ENCODE measurements around the gene ZSWIM3.

GRCh38 chr20:45842169-45842812 is 15.1 kb upstream of the ZSWIM3 start:
- TF ChIP-seq YY1 (IDR thresholded peaks at IDR 0.05) (no peak), SP1 (IDR thresholded peaks at IDR 0.05) (no peak), TAF1 (conservative IDR thresholded peaks at IDR 0.05) (no peak), CTCF (IDR thresholded peaks at IDR 0.05; ENCODE audit: low read depth, low read length, missing input control) (no peak), RXRA (IDR thresholded peaks at IDR 0.05) (no peak), JUND (IDR thresholded peaks at IDR 0.05) (no peak)
- TF ChIP-seq, protein P1, sequence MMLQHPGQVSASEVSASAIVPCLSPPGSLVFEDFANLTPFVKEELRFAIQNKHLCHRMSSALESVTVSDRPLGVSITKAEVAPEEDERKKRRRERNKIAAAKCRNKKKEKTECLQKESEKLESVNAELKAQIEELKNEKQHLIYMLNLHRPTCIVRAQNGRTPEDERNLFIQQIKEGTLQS (IDR thresholded peaks at IDR 0.05), result no peak
- TF ChIP-seq, protein P2, sequence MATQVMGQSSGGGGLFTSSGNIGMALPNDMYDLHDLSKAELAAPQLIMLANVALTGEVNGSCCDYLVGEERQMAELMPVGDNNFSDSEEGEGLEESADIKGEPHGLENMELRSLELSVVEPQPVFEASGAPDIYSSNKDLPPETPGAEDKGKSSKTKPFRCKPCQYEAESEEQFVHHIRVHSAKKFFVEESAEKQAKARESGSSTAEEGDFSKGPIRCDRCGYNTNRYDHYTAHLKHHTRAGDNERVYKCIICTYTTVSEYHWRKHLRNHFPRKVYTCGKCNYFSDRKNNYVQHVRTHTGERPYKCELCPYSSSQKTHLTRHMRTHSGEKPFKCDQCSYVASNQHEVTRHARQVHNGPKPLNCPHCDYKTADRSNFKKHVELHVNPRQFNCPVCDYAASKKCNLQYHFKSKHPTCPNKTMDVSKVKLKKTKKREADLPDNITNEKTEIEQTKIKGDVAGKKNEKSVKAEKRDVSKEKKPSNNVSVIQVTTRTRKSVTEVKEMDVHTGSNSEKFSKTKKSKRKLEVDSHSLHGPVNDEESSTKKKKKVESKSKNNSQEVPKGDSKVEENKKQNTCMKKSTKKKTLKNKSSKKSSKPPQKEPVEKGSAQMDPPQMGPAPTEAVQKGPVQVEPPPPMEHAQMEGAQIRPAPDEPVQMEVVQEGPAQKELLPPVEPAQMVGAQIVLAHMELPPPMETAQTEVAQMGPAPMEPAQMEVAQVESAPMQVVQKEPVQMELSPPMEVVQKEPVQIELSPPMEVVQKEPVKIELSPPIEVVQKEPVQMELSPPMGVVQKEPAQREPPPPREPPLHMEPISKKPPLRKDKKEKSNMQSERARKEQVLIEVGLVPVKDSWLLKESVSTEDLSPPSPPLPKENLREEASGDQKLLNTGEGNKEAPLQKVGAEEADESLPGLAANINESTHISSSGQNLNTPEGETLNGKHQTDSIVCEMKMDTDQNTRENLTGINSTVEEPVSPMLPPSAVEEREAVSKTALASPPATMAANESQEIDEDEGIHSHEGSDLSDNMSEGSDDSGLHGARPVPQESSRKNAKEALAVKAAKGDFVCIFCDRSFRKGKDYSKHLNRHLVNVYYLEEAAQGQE (IDR thresholded peaks at IDR 0.05), result no peak

Measured in liver (tissue), 3 donors.